Measurements from ENCODE around the gene PTPN13. TPM values are rescaled to one million over a fixed set of nuclear protein-coding genes. Genes with fewer than 3 reads are reported as not detected.
A peak's percentile ranks its signal among the peaks of the same experiment; 100 is the strongest.

The PTPN13 gene
- total and polyA plus RNA-seq, 2 donors from 2014 or later = 10.2 to 62.3 TPM

- TF ChIP-seq CTCF (IDR thresholded peaks at IDR 0.05; ENCODE audit: borderline replicate concordance, extremely low read depth, insufficient read depth) = no peak
- peak in 2 of 5 donors; percentile 5 to 17 for DNase-seq
- H3K27me3 ChIP-seq (ENCODE audit: control insufficient read depth, insufficient read depth, low read length) = no peaks in the 10 kb centered on the region
- H3K27ac ChIP-seq (ENCODE audit: low read depth in 2 of 2, low read length in 2 of 2) = no peak overlapping the region
- peaks cover 0 to 2% (median 0%) of the 10 kb centered on the region in 3 donors for H3K4me1 ChIP-seq (ENCODE audit: control insufficient read depth in 2 of 3, insufficient read depth in 2 of 3, low read depth in 1 of 3, low read length in 3 of 3)
- no peaks in the 10 kb centered on the region for H3K9me3 ChIP-seq (ENCODE audit: control insufficient read depth in 2 of 3, insufficient read depth in 1 of 3, low read length in 3 of 3)
- no peak overlapping the region for H3K4me3 ChIP-seq (ENCODE audit: low read length in 3 of 3)
- H3K9ac ChIP-seq (ENCODE audit: low read length in 3 of 3) = no peak overlapping the region
- H3K36me3 ChIP-seq (ENCODE audit: control insufficient read depth in 2 of 3, insufficient read depth in 3 of 3, low read length in 3 of 3) = peaks cover 0 to 3% (median 0%) of the 10 kb centered on the region in 3 donors
- no peak for FAIRE-seq
- intact Hi-C loops (cut with DNase I) = no loop called here
These were observed 91.3 kb downstream of the PTPN13 start for GRCh38 chr4:86685401-86685800.

GRCh38 chr4:86686741-86687140 is 92.6 kb downstream of the PTPN13 start:
- no peaks in the 10 kb centered on the region for H3K27me3 ChIP-seq (ENCODE audit: control insufficient read depth, insufficient read depth, low read length)
- TF ChIP-seq CTCF (IDR thresholded peaks at IDR 0.05; ENCODE audit: borderline replicate concordance, extremely low read depth, insufficient read depth) = no peak
- H3K9me3 ChIP-seq (ENCODE audit: control insufficient read depth in 2 of 3, insufficient read depth in 1 of 3, low read length in 3 of 3) = no peaks in the 10 kb centered on the region
- intact Hi-C loops (cut with DNase I) = no loop called here
- H3K36me3 ChIP-seq (ENCODE audit: control insufficient read depth in 2 of 3, insufficient read depth in 3 of 3, low read length in 3 of 3) = peaks cover 0 to 3% (median 0%) of the 10 kb centered on the region in 3 donors
- no peak for DNase-seq
- no peak for FAIRE-seq
- peaks cover 0 to 2% (median 0%) of the 10 kb centered on the region in 3 donors for H3K4me1 ChIP-seq (ENCODE audit: control insufficient read depth in 2 of 3, insufficient read depth in 2 of 3, low read depth in 1 of 3, low read length in 3 of 3)
- H3K27ac ChIP-seq (ENCODE audit: low read depth in 2 of 2, low read length in 2 of 2) = no peak overlapping the region
- no peak overlapping the region for H3K9ac ChIP-seq (ENCODE audit: low read length in 3 of 3)
- H3K4me3 ChIP-seq (ENCODE audit: low read length in 3 of 3) = no peak overlapping the region

- Histone ChIP-seq H3K4me1 (ENCODE audit: control insufficient read depth in 2 of 3, insufficient read depth in 2 of 3, low read depth in 1 of 3, low read length in 3 of 3) (peaks cover 0 to 2% (median 0%) of the 10 kb centered on the region in 3 donors), H3K4me3 (ENCODE audit: low read length in 3 of 3) (no peak overlapping the region), H3K27ac (ENCODE audit: low read depth in 2 of 2, low read length in 2 of 2) (no peak overlapping the region), H3K27me3 (ENCODE audit: control insufficient read depth, insufficient read depth, low read length) (no peaks in the 10 kb centered on the region), H3K9me3 (ENCODE audit: control insufficient read depth in 2 of 3, insufficient read depth in 1 of 3, low read length in 3 of 3) (no peaks in the 10 kb centered on the region), H3K36me3 (ENCODE audit: control insufficient read depth in 2 of 3, insufficient read depth in 3 of 3, low read length in 3 of 3) (peaks cover 0 to 3% (median 0%) of the 10 kb centered on the region in 3 donors), H3K9ac (ENCODE audit: low read length in 3 of 3) (no peak overlapping the region)
- FAIRE-seq (no peak), DNase-seq (no peak)
- intact Hi-C loops (cut with DNase I) = no loop called here
- TF ChIP-seq CTCF (IDR thresholded peaks at IDR 0.05; ENCODE audit: borderline replicate concordance, extremely low read depth, insufficient read depth) = no peak
These were observed 93.9 kb downstream of the PTPN13 start for GRCh38 chr4:86688026-86688425.

- no peak overlapping the region for H3K9ac ChIP-seq (ENCODE audit: low read length in 3 of 3)
- no peaks in the 10 kb centered on the region for H3K36me3 ChIP-seq (ENCODE audit: control insufficient read depth in 2 of 3, insufficient read depth in 3 of 3, low read length in 3 of 3)
- no peaks in the 10 kb centered on the region for H3K27me3 ChIP-seq (ENCODE audit: control insufficient read depth, insufficient read depth, low read length)
- intact Hi-C loops (cut with DNase I) = no loop called here
- H3K27ac ChIP-seq (ENCODE audit: low read depth in 2 of 2, low read length in 2 of 2) = no peak overlapping the region
- no peak overlapping the region for H3K4me3 ChIP-seq (ENCODE audit: low read length in 3 of 3)
- no peaks in the 10 kb centered on the region for H3K9me3 ChIP-seq (ENCODE audit: control insufficient read depth in 2 of 3, insufficient read depth in 1 of 3, low read length in 3 of 3)
- no peaks in the 10 kb centered on the region for H3K4me1 ChIP-seq (ENCODE audit: control insufficient read depth in 2 of 3, insufficient read depth in 2 of 3, low read depth in 1 of 3, low read length in 3 of 3)
- FAIRE-seq (no peak), DNase-seq (no peak)
- no peak for TF ChIP-seq CTCF (IDR thresholded peaks at IDR 0.05; ENCODE audit: borderline replicate concordance, extremely low read depth, insufficient read depth)
These were observed 110.5 kb downstream of the PTPN13 start for GRCh38 chr4:86704601-86705000.

Data from kidney (tissue), 14 donors.